ENCODE data around the gene DMBX1. TPM values are rescaled to one million over a fixed set of nuclear protein-coding genes. Genes with fewer than 3 reads are reported as not detected.

Gene DMBX1
- total RNA-seq, 1 experiment from 2014 or later = 0.79 TPM

DNA sequence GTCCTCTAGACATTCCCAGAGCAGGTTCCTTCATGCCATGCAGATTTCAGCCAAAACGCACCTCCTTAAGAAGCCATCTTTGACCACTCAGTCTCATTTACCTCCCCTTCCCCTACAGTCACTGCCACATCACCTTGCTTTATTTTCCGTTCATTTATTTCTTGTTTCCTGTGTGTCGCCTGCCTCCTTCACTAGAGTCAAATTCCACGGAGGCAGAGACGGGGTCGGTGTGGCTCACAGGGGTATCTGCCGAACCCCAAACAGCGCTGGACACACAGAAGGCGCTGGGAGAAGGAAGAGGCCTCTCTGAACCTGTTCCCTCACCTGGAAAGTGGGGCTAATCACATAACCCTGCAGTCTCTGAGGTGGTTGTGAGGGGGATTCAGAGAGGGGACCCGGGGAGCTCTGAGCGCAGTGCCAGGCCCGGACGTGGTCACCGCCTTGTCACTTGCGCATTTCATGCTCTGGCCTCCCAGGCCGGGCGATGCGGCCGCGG is 23.6 kb upstream of the DMBX1 start:
- no peak for DNase-seq
- Histone ChIP-seq H3K79me2 (ENCODE audit: low read depth) (no peaks in the 10 kb centered on the region), H3K4me1 (replicated peaks; ENCODE audit: insufficient read depth) (no peaks in the 10 kb centered on the region), H3K27me3 (ENCODE audit: insufficient read depth, low read depth) (peaks cover 51% of the 10 kb centered on the region), H3F3A (ENCODE audit: insufficient read depth, low read depth) (no peaks in the 10 kb centered on the region; the same call in 1 of the 2 replicates), H3K4me2 (0 out of 2 replicates have a peak overlapping the region, but pooled peaks have one; percentile 38), H3K27ac (no peak overlapping the region), H4K20me1 (ENCODE audit: insufficient read depth) (no peaks in the 10 kb centered on the region), H3K4me3 (no peak overlapping the region), H2AFZ (no peak overlapping the region), H3K9me2 (ENCODE audit: insufficient read depth) (no peaks in the 10 kb centered on the region), H3K9me3 (ENCODE audit: insufficient read depth, low read depth) (no peaks in the 10 kb centered on the region), H3K36me3 (ENCODE audit: low read depth) (no peaks in the 10 kb centered on the region)
- no TSS peak for BruUV-seq (replicated peaks)
- intact Hi-C loops (cut with micrococcal nuclease; ENCODE audit: unreplicated experiment) = no loop called here
- ChIA-PET POLR2A (ENCODE audit: unreplicated experiment) (no interaction called here), CTCF (no interaction called here)
- TF ChIP-seq, protein P1, sequence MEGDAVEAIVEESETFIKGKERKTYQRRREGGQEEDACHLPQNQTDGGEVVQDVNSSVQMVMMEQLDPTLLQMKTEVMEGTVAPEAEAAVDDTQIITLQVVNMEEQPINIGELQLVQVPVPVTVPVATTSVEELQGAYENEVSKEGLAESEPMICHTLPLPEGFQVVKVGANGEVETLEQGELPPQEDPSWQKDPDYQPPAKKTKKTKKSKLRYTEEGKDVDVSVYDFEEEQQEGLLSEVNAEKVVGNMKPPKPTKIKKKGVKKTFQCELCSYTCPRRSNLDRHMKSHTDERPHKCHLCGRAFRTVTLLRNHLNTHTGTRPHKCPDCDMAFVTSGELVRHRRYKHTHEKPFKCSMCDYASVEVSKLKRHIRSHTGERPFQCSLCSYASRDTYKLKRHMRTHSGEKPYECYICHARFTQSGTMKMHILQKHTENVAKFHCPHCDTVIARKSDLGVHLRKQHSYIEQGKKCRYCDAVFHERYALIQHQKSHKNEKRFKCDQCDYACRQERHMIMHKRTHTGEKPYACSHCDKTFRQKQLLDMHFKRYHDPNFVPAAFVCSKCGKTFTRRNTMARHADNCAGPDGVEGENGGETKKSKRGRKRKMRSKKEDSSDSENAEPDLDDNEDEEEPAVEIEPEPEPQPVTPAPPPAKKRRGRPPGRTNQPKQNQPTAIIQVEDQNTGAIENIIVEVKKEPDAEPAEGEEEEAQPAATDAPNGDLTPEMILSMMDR (conservative IDR thresholded peaks at IDR 0.05) = no peak
- 0 out of 2 replicates have a peak, but pooled peaks have one; percentile 47 for TF ChIP-seq EZH2 (IDR thresholded peaks at IDR 0.05; ENCODE audit: low read depth)

DNA sequence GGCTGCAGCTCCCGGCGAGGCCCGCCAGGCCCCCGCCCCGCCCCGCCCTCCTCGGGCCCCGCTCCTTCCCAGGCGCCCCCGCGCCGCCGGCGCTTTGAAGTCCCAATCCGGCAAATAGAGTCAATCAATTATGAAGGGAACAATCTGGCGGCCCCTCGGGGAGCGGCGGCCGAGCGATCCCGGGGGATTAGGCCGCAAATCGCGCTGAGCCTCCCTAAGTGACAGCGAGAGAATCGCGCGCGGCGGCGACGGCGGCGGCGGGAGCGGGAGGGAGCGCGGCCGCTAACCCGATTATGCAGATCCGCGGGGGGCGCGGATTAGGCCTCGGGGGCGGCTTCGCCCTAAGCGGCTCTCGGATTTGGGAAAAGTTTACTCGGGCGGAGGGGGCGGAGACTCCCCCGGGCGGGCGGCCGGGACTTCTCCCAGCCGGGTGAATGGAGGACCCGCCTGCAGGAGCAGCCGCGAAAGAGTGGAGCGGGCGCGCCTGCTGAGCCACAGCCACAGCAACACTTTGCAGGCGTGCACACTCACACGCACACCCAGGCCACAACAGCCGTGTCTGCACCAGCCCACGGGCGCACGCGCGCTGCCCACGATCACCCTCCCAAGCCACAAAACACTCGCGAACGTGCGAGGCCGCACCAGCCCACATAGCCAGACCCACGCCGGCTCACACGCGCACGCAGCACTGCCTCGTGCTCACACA is 23.0 kb upstream of the DMBX1 start:
- no peaks in the 10 kb centered on the region for H3K36me3 ChIP-seq (ENCODE audit: low read depth)
- no peak overlapping the region for H2AFZ ChIP-seq
- H3K4me2 ChIP-seq = peak overlapping the region; percentile 38; the same call in 1 of the 2 replicates
- BruUV-seq (replicated peaks) = no TSS peak
- no peaks in the 10 kb centered on the region for H3K9me3 ChIP-seq (ENCODE audit: insufficient read depth, low read depth)
- no peaks in the 10 kb centered on the region for H3K9me2 ChIP-seq (ENCODE audit: insufficient read depth)
- ChIA-PET CTCF (no interaction called here), POLR2A (ENCODE audit: unreplicated experiment) (no interaction called here)
- no peak overlapping the region; the same call in 1 of the 2 replicates for H3K4me3 ChIP-seq
- no peak for DNase-seq
- no peaks in the 10 kb centered on the region for H3K79me2 ChIP-seq (ENCODE audit: low read depth)
- no peaks in the 10 kb centered on the region for H4K20me1 ChIP-seq (ENCODE audit: insufficient read depth)
- no peaks in the 10 kb centered on the region; the same call in 1 of the 2 replicates for H3F3A ChIP-seq (ENCODE audit: insufficient read depth, low read depth)
- no peaks in the 10 kb centered on the region for H3K4me1 ChIP-seq (replicated peaks; ENCODE audit: insufficient read depth)
- H3K27ac ChIP-seq = no peak overlapping the region
- intact Hi-C loops (cut with micrococcal nuclease; ENCODE audit: unreplicated experiment) = no loop called here
- peak; percentile 80 for TF ChIP-seq EZH2 (IDR thresholded peaks at IDR 0.05; ENCODE audit: low read depth)
- TF ChIP-seq, protein P1 (conservative IDR thresholded peaks at IDR 0.05) = no peak
- H3K27me3 ChIP-seq (ENCODE audit: insufficient read depth, low read depth) = peaks cover 45% of the 10 kb centered on the region

GRCh38 chr1:46467183-46467504 is 22.5 kb upstream of the DMBX1 start:
- H3K4me2 ChIP-seq = no peak overlapping the region
- no peaks in the 10 kb centered on the region for H3K9me2 ChIP-seq (ENCODE audit: insufficient read depth)
- H3F3A ChIP-seq (ENCODE audit: insufficient read depth, low read depth) = no peaks in the 10 kb centered on the region; the same call in 1 of the 2 replicates
- no peaks in the 10 kb centered on the region for H3K36me3 ChIP-seq (ENCODE audit: low read depth)
- H3K27ac ChIP-seq = no peak overlapping the region
- no peaks in the 10 kb centered on the region for H3K4me1 ChIP-seq (replicated peaks; ENCODE audit: insufficient read depth)
- peaks cover 41% of the 10 kb centered on the region for H3K27me3 ChIP-seq (ENCODE audit: insufficient read depth, low read depth)
- no TSS peak for BruUV-seq (replicated peaks)
- H4K20me1 ChIP-seq (ENCODE audit: insufficient read depth) = no peaks in the 10 kb centered on the region
- ChIA-PET POLR2A (ENCODE audit: unreplicated experiment) (no interaction called here), CTCF (no interaction called here)
- TF ChIP-seq EZH2 (IDR thresholded peaks at IDR 0.05; ENCODE audit: low read depth) = no peak
- TF ChIP-seq, protein P1 (conservative IDR thresholded peaks at IDR 0.05) = no peak
- no peaks in the 10 kb centered on the region for H3K9me3 ChIP-seq (ENCODE audit: insufficient read depth, low read depth)
- no peaks in the 10 kb centered on the region for H3K79me2 ChIP-seq (ENCODE audit: low read depth)
- no peak overlapping the region for H3K4me3 ChIP-seq
- intact Hi-C loops (cut with micrococcal nuclease; ENCODE audit: unreplicated experiment) = no loop called here
- no peak overlapping the region for H2AFZ ChIP-seq
- DNase-seq = no peak
